SH-SY5Y (cell line): Measurements from ENCODE around the gene MON1A.

Experiments used
- GATA2 ChIP-seq: IDR thresholded peaks from 2 replicates; pipeline ENCODE4 v1.6.1; 2011; ENCODE audit warnings: mild to moderate bottlenecking, low read depth, low read length
- GATA3 ChIP-seq: IDR thresholded peaks from 2 replicates; pipeline ENCODE4 v1.6.1; 2011; ENCODE audit warnings: low read depth, mild to moderate bottlenecking, low read length, moderate library complexity

The MON1A gene

DNA sequence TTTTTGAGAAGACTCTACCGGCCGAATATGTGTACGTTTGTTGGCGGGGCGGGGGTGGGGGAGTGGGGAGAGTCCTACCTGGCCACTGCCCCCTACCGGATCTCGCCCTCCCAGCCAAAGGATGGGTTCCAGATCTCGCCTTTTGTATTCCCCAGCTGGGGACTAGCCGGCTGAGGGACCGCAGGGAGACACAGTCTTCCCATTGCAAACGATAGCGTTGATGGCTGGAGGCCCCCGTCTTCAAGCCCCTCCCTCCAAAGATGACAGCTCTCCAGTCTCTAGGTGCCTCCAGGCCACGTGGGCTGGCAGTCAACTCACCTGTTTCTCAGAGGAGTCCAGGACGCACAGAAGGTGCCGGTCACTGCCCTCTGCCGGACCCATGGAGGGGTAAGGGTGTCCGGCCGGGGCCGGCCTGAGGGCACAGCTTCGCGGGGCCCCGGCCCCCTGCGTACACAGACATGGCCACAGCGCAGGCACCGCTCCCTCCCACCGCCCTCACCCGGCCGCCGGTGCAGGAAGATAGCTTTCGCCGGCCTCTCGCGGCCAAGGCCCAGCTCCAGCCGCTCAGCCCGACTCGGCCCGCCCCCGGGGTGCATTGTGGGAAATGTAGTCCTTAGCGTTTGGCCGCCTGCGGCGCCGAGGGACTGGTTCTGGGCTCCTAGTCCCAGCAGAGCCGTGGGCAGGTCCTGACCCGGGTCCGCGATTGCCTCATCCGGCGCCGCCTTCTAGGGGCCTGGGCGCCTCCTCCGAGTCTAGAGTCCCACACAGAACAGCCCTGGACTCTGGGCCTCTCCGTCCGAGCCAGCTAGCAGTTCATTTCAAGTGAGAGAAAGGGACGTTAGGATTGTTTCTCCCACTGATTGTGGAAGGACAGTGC, at the start of gene MON1A:
Gene MON1A, minus strand, starts transcription at position 521 of the 877 bp plus-strand sequence. CDS start 16,465 bp downstream, outside the sequence.
- TF ChIP-seq GATA3 (no peak), GATA2 (no peak)

- TF ChIP-seq GATA3, result no peak
Measured at GRCh38 chr3:49976942-49977341, 47.3 kb upstream of the MON1A start.

DNA sequence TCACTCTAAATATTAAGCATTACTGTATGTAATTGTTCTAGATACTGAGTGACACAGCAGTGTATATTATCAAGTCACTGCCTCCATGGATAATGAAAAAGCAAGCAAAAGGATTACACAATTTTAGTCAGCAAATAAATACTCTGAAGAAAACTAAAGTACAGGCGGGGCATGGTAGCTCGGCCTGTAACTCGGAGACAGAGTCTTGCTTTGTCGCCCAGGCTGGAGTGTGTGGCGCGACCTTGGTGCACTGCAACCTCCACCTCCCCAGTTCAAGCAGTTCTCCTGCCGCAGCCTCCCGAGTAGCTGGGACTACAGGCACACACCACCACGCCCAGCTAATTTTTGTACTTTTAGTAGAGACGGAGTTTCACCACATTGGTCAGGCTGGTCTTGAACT, 43.0 kb upstream of the MON1A start:
- TF ChIP-seq GATA3, result no peak

GRCh38 chr3:49968346-49968745, 38.7 kb upstream of the MON1A start:
- TF ChIP-seq GATA3 (no peak), GATA2 (no peak)

DNA sequence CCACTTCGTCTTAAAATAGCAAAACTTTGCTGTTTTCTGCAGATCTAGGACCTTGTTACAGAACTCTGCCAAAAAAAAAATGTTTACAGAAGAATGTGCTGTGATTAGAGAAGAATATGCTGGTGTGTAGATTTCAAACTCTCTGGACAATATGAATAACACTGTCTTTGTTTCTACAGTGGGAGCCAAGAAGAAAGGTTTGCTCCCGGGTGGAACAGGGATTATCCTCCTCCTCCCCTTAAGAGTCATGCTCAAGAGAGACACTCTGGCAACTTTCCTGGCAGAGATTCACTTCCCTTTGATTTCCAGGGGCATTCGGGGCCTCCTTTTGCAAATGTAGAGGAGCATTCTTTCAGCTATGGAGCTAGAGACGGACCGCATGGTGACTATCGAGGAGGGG, 37.7 kb upstream of the MON1A start:
- TF ChIP-seq GATA2, result no peak
- TF ChIP-seq GATA3, result no peak

GRCh38 chr3:49966233-49966942, 36.8 kb upstream of the MON1A start:
- TF ChIP-seq GATA3 (no peak), GATA2 (no peak)

GRCh38 chr3:49955636-49956035, 26.0 kb upstream of the MON1A start:
- TF ChIP-seq GATA3 (no peak), GATA2 (no peak)

GRCh38 chr3:49952924-49953323, 23.3 kb upstream of the MON1A start:
- TF ChIP-seq GATA2 (no peak), GATA3 (no peak)

- TF ChIP-seq GATA2 (no peak), GATA3 (no peak)
Measured at GRCh38 chr3:49942651-49943050, 13.0 kb upstream of the MON1A start.

- TF ChIP-seq GATA3 (no peak), GATA2 (no peak)
Measured at GRCh38 chr3:49940667-49941249, 11.1 kb upstream of the MON1A start.

- TF ChIP-seq GATA2 (no peak), GATA3 (no peak)
Measured at GRCh38 chr3:49939858-49940666, 10.5 kb upstream of the MON1A start, which contains the start of gene RBM6. RBM6 (plus strand) TSS chr3:49940150; CDS start chr3:49962642, 22,492 bp downstream.

GRCh38 chr3:49937090-49937489, 7.5 kb upstream of the MON1A start:
- no peak for TF ChIP-seq GATA3
- TF ChIP-seq GATA2, result no peak

- no peak for TF ChIP-seq GATA3
- TF ChIP-seq GATA2, result no peak
Measured at GRCh38 chr3:49930922-49931321, 1.3 kb upstream of the MON1A start.
